NCI-H1436 (cell line): ENCODE data around the gene RAB8B.

Experiments
- DNase-seq: peaks from one replicate; lab custom pipeline; 2025; lab: John Stamatoyannopoulos, UW

Gene RAB8B

DNA sequence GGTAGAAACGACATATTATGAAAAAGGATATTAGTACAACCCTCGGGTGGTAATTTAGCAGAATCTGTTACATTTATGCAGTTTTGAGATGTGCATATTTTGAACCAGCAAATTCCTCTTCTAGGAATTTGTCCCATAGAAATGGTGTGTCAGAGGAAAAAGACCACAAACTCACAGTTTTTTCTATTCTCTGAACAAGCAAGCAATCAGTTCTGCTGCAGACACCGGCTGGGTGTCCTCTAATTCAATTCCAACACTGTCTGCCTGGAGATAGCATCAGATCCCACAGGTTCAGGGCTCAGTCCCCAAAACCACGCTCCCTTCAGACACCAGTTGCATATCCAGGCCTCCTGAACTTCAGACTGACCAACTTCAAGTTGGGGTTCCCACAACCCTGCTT is 124.4 kb downstream of the RAB8B start:
- DNase-seq: no peak

DNA sequence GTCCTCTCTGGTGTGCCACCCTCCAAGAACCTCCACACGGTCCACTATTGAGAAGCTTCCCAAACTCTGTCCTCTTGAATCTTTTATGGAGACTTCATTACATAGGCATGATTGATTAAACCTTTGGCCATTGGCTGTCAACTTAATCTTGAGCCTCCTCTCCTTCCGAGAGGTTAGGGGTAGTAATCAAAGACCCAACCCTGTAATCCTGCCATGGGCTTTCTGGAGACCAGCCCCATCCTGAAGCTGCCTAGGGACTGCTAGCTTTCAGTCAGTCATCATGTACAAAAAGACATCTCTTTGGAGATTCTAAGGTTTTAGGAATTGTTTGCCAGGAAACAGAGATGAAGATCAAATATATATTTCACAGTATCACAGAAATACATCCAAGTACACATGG is 125.0 kb downstream of the RAB8B start:
- no peak for DNase-seq
